Stimulated activated CD8-positive, alpha-beta memory T cell treated with anti-CD3 and anti-CD28 coated beads, Interleukin-12 subunit alpha, Interleukin-12 subunit beta, amount 100 ng/mL, for 4 hours (primary cell): ENCODE results near the gene VEZF1.

ENCODE experiments used
- DNase-seq: peaks from one replicate; pipeline ENCODE4 v3.0.0-alpha.2; 2020; ENCODE audit warnings: low read depth

The VEZF1 gene

DNA sequence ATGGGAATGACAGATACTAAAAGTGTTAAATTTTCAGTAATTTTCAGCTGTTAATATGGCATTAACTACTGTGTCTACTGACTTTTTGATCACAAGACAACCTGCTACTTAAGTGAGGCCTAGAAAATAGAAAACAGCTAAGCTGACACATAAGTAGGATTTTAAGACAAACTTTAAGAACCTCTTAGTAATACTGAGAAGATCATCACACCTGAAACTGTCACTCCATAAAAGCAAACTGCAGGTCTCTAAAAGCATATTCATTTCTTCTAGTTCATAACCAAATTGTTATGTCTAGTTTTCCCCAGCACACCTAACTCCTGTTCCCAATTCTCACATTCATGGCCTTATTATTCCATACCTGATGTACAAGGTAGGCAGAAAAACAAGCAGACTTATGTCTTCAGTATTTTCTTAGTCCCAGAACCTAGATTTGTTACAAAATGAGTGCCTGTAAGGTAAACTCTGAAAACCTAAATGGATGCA is 11.0 kb upstream of the VEZF1 start:
- DNase-seq = no peak

DNA sequence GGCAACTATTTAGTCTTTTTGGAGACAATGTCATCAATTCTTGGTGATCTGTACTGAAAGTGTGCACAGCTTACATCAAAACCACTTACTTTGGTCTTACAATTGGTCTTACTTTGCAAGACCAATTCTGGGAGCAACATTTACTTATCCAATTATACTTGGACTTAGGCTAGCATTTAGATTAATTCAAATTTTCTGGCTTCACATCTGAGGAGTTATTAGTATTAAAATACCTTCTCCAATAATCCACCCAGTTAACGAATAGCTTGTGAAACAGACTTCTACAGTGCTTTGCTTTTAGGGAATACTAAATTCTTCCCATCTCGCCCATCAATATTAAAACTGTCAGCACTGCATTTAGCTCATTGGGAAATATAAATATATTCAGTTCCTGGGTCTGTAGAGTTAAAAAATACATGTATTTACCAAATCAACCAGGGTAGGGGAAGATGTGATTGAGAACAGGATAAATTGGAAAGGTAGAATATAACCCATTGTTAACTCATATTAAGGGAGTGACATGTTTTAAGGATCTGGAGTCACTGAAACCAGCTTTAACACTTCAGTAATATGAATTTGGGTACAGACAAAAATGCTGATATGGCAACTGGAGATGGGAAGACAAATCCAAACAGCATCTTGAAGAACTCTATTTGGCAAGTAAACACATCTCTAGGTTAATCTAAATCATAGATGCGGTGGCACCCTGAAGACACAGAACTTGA is 9.2 kb upstream of the VEZF1 start:
- no peak for DNase-seq

DNA sequence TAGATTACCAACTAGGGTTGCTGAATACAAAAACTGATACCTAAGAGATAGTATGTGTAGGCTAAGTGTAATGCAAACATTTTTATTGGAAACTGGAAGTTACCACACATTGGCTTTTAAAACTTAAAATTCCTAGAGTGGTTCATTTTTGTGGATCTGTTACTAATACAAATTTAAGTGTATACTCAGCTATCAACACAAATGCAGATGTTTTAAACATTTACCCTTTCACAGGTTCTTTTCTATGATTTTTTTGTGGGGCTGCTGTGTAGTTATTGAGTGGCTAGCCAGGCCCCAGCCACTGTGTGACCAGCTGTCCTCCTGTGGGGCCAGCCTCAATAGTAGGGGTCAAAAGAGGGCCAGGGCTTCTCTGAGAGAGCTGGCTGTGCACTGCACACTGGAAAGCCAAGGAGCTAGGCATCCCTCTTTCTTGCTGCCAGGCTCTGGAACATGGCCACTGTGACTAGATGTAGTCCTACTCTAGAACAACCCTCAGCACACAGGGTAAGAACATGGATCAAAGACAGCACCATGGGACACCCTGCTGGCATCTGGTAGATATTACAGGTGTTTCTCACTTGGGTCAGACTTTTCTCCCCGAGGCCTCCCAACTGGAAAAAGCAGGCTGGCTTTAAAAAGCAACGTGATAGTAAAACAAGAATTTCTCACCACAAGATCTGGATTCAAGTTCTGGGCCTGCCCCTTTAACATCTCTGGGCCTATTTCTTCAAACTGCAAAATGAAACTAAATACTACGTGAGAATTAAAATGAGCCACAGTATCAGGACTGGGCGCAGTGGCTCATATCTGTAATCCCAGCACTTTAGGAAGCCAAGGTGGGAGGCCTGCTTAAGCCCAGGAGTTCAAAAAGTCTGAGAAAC is 7.3 kb upstream of the VEZF1 start:
- no peak for DNase-seq

DNA sequence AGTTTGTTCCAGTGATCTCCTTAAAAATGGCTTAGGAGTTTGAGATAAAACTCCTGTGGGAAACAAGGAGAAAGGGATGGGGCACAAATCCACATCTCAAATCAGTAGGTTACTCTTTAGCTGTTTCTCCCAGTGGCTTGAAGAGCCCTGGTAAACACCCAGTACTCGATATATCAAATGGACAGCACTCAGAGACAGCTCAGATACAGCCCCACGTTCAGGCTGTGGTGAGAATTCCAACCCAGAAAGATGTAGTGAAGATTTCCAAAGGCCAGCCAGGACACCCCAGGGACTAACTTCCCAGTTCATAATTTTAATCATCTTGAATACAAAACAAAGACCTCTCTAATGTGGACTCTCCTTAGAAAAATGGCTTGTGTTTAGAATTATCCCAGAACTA is 6.4 kb upstream of the VEZF1 start:
- no peak for DNase-seq

DNA sequence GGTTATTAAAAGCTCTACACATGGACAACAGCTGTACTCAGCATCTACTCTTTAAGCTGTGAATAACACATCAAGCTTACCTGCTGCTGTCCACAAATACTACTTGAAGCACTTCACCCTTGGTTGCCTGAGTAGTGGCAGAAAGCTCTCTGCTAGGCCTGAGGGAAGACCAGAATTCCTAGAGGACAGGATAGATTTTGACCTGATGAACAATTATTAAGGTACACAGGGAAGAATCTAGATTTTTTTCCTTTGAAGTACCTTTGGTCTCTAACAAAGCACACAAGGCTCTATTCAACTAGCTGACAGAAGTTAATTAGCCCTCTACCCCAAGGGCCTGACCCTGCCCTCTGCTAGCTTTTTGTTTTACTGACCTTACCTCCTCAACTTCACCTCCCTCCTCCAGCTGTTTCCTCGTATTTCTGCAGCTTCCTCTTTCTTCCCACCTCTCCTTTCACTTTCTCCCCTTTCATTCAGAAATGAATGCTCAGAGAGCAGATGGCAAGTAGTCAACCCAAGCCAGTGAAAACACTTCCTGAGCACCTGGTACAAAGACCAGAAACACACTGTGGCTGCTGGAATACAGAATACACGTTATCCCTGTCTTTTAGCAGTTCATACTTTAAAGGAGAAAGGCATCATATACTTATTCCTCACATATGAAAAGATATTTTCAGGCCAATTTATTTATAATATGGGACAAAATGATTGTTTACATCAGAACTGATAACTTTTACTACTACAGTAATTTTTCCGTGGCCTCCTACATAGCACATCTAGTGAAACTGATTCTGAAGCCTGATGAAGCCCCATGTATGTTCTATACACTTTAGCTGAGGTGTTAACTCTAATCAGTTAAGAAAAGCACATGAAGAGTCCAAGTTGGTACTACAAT is 5.7 kb upstream of the VEZF1 start:
- DNase-seq = no peak

- no peak for DNase-seq
Measured at GRCh38 chr17:57991537-57991936, 3.5 kb upstream of the VEZF1 start.

- no peak for DNase-seq
Measured at GRCh38 chr17:57990037-57990436, 2.0 kb upstream of the VEZF1 start.

DNA sequence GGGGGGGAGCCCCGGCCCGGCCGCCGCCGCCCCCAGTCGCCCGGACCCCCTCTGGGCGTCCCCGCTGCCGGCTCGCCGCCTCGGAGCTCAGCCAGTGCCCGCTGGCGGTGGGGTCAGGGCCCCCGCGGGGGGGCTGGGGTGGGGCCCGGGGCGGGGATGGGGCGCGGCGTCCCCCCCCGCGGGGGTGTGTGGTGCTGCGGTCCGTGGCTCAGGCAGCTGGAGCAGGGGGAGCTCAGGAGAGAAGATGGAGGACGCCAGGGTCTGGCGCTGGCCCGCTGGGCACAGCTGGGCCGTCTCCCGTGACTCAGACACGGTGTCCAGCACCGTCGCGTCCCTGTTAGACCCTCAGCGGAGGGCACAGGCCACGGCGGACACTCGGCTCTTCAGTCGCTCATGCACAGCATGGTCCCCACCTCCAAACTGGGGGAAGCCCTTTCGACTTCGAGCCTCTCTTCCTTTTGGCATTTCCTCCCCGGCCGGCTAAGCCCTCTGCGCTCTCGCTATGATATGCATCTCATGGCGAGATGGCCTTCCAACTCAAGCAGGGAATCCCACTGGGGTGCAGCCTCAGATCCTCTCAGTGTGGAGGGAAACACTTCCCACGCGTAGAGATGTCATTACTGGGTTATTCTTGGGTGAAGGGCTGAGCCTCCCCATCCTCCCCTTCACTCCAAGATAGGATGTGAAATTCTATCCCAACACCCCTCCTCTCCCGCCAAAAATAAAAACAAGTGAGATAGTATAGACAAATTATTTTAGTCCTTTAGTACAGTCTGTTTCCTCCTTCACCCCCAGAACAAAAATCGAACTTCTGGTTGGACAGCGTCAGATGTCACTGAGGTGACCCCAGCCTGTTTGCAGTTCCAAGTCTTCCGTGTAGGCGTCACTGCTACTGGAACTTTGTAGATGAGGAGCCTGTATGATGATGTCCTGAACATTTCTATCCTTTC is 522 bp upstream of the VEZF1 start:
- no peak for DNase-seq

GRCh38 chr17:57986841-57987580 is 1.0 kb downstream of the VEZF1 start:
- DNase-seq = peak; percentile 19

DNA sequence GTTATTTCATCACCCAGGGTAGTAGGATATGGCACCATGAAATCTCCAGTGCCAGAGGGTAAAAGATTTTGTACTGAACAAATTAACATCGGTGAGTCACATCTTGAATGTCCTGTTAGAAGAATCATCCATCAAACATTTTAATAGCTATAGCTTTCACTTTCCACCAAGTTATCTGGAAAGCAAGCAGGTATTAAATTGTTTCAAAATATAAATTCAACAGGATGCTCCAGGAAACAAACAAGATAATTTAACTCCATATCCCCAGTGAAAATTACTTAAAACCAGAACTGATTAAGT is 2.4 kb downstream of the VEZF1 start:
- no peak for DNase-seq

DNA sequence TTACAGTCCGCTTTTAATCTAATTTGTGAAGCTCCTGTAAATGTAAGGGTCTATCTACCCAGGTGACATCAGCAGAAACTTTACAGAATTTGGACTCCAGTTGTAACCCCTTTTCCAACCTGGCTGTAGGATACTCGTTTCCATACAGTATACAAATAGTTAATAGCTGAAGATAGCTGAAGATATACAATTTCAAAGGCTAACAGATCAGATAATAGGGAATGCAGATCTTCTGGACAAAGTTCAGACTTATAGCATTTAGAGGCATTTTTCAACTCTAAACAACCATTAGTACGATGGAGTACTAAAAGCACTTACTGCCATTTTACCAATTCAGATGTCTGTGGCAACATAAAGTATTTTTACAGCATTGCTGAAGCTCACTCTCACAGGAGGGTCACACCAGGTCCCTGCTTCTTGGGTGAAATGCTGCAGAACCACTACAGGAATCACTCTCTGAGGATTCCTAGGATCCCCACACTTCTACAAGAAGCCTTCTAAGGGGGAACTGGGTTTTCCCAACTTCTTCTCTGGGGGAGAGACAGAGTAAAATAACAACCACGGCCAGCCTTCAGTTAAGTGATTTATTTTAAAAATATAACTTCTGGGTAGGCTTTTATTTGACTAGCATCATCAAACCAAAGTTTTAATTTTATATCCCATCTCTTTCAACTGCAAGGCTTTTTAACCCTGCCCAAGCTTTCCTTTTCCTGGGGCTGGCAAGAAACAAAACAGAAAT is 2.9 kb downstream of the VEZF1 start:
- no peak for DNase-seq

DNA sequence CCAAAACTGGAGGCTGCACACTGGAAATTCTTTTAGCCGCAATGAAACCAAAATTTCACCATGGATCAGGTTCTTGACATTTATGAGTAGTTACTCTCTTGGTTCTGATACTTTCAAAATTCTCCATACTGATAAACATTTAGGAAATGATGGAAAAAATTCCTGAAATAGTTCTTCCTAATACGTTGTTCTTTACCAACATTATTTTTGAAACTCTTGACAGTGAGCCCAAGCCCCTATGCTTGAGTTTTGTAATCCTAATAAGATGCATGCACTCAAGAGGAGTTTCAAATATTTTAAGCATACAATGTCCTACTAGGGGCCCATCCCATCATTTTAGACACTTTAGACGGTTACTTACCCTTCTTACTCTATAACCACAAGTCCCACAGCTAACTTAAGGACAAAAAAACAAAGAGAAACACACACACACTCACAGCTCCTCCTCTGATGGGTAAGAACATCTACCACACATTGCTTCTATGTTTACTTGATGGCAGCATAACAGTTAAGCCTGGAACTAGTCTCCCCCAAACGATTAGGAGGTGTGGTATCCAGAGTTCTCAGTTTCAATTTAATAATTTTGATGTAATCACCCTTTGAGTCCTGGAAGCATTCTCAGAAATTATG is 3.7 kb downstream of the VEZF1 start:
- no peak for DNase-seq

- DNase-seq = no peak
Measured at GRCh38 chr17:57983446-57983845, 4.6 kb downstream of the VEZF1 start.

GRCh38 chr17:57982452-57983170 is 5.4 kb downstream of the VEZF1 start:
- no peak for DNase-seq

- no peak for DNase-seq
Measured at GRCh38 chr17:57980522-57980921, 7.5 kb downstream of the VEZF1 start.

- no peak for DNase-seq
Measured at GRCh38 chr17:57979076-57979475, 9.0 kb downstream of the VEZF1 start.

- DNase-seq = no peak
Measured at GRCh38 chr17:57976594-57976993, 11.5 kb downstream of the VEZF1 start.

- no peak for DNase-seq
Measured at GRCh38 chr17:57975044-57975443, 13.0 kb downstream of the VEZF1 start.
